B cell (primary cell): Measurements from ENCODE around the gene TBCCD1. TPM values are rescaled to one million over a fixed set of nuclear protein-coding genes. Genes with fewer than 3 reads are reported as not detected.

Experiments used
- ATAC-seq: fragments of 200-7000 bp; cut with Tn5 transposase; one replicate; pipeline ENCODE4 v1.10.0; 2021; ENCODE audit warnings: low read depth, mild to moderate bottlenecking, moderate number of reproducible peaks, moderate library complexity
- CTCF ChIA-PET: fragments of 350-600 bp; sonication (Branson Sonifier 250); formaldehyde crosslinking; loops from one replicate; lab custom pipeline; 2021; ENCODE audit warnings: antibody characterized with exemption, inconsistent platforms; lab: Charles Lee
- POLR2A ChIA-PET: fragments of 350-600 bp; sonication (Branson Sonifier 250); formaldehyde crosslinking; loops from one replicate; lab custom pipeline; 2021; ENCODE audit warnings: antibody characterized with exemption; lab: Charles Lee
- DNase-seq: peaks from one replicate; pipeline ENCODE4 v3.0.0; 2013
- H2AFZ ChIP-seq: 2 replicates; pipeline ENCODE4 v1.6.1; 2012; ENCODE audit warnings: mild to moderate bottlenecking, low read depth, low read length; ENCODE audit not compliant: insufficient read depth, poor library complexity, severe bottlenecking
- H3K27ac ChIP-seq, 2 donors: 1 replicate in 1 of 2; 2 replicates in 1 of 2; pipeline ENCODE4 v1.5.1; 2012 to 2013; ENCODE audit warnings: low read length in 2 of 2, mild to moderate bottlenecking in 2 of 2, moderate library complexity in 1 of 2
- H3K27me3 ChIP-seq, 4 experiments: fragments of 200-600 bp in 1 of 4; sonication (generic) in 1 of 4; replicated peaks in 1 of 4; 1 replicate in 2 of 4; 2 replicates in 2 of 4; pipeline versions ENCODE4 v1.6.1 to v1.7.0; 2013 to 2016; ENCODE audit warnings: low read length in 3 of 4, mild to moderate bottlenecking in 2 of 4, mixed read lengths in 1 of 4, moderate library complexity in 1 of 4; ENCODE audit not compliant: insufficient read depth in 4 of 4, control insufficient read depth in 3 of 4; ENCODE audit errors: control extremely low read depth in 1 of 4
- H3K36me3 ChIP-seq, 2 experiments: replicated peaks in 1 of 2; 1 replicate in 1 of 2; 2 replicates in 1 of 2; pipeline versions ENCODE4 v1.6.1 to v1.7.1; 2013; ENCODE audit warnings: low read length in 1 of 2; ENCODE audit not compliant: insufficient read depth in 2 of 2, control insufficient read depth in 1 of 2; ENCODE audit errors: control extremely low read depth in 1 of 2, extremely low read depth in 1 of 2
- H3K4me1 ChIP-seq, 2 donors: fragments of 200-600 bp in 1 of 2; sonication (generic) in 1 of 2; 1 replicate in 1 of 2; 2 replicates in 1 of 2; pipeline versions ENCODE4 v1.5.1 to v1.6.1; 2013 to 2017; ENCODE audit warnings: low read length in 2 of 2; ENCODE audit not compliant: control insufficient read depth in 2 of 2, insufficient read depth in 2 of 2
- H3K4me2 ChIP-seq: replicated peaks from 2 replicates; pipeline ENCODE3; 2012; ENCODE audit warnings: mild to moderate bottlenecking, low read depth, low read length; ENCODE audit not compliant: poor library complexity, severe bottlenecking
- H3K4me3 ChIP-seq, 5 experiments: fragments of 200-600 bp in 1 of 5; sonication (generic) in 1 of 5; 1 replicate in 3 of 5; 2 replicates in 2 of 5; pipeline versions ENCODE4 v1.5.1 to v1.7.0; 2011 to 2016; ENCODE audit warnings: low read length in 4 of 5, mild to moderate bottlenecking in 4 of 5, low read depth in 2 of 5, control low read depth in 1 of 5, moderate library complexity in 1 of 5; ENCODE audit not compliant: insufficient read depth in 1 of 5; ENCODE audit errors: control extremely low read depth in 1 of 5, extremely low read depth in 1 of 5
- H3K79me2 ChIP-seq: fragments of 200-600 bp; sonication (generic); one replicate; pipeline ENCODE4 v1.6.0; 2016; ENCODE audit warnings: low read length; ENCODE audit not compliant: control insufficient read depth, insufficient read depth
- H3K9ac ChIP-seq: fragments of 200-600 bp; sonication (generic); 2 replicates; pipeline ENCODE4 v1.6.1; 2017; ENCODE audit warnings: mild to moderate bottlenecking, low read length, moderate library complexity
- H3K9me3 ChIP-seq, 3 donors: one replicate each; pipeline versions ENCODE4 v1.6.1 to v1.7.1; 2013; ENCODE audit warnings: low read length in 2 of 3; ENCODE audit not compliant: control insufficient read depth in 2 of 3, insufficient read depth in 1 of 3; ENCODE audit errors: control extremely low read depth in 1 of 3
- H4K20me1 ChIP-seq: 2 replicates; pipeline ENCODE4 v1.6.0; 2012; ENCODE audit warnings: mild to moderate bottlenecking, low read length; ENCODE audit not compliant: insufficient read depth, control insufficient read depth, poor library complexity, severe bottlenecking
- H3K27ac Mint-ChIP-seq: one replicate; pipeline ENCODE4 v1.8.0; 2021; ENCODE audit warnings: mixed read lengths
- H3K27me3 Mint-ChIP-seq: one replicate; pipeline ENCODE4 v1.8.0; 2021; ENCODE audit warnings: mixed read lengths
- H3K4me1 Mint-ChIP-seq: one replicate; pipeline ENCODE4 v1.8.0; 2021; ENCODE audit warnings: mixed read lengths
- H3K4me3 Mint-ChIP-seq: one replicate; pipeline ENCODE4 v1.8.0; 2021; ENCODE audit warnings: mixed read lengths
- H3K9me3 Mint-ChIP-seq: one replicate; pipeline ENCODE4 v1.8.0; 2022; ENCODE audit warnings: mixed read lengths; ENCODE audit not compliant: insufficient read depth
- CTCF ChIP-seq: fragments of 200-600 bp; IDR thresholded peaks from one replicate; pipeline ENCODE4 v1.8.0; 2022; ENCODE audit warnings: antibody characterized with exemption, mild to moderate bottlenecking
- EZH2 ChIP-seq: IDR thresholded peaks from 2 replicates; pipeline ENCODE4 v1.6.1; 2012; ENCODE audit warnings: borderline replicate concordance, low read depth, mild to moderate bottlenecking, moderate library complexity, low read length; ENCODE audit not compliant: insufficient read depth, poor library complexity, severe bottlenecking
- WGBS: methylation state at CpG from one replicate; pipeline ENCODE4 v1.1.5; 2013; ENCODE audit warnings: missing lambda C conversion rate; ENCODE audit not compliant: insufficient coverage; 5-methylcytosine and 5-hydroxymethylcytosine counted together
- intact Hi-C: fragments of 100-400 bp; cut with micrococcal nuclease; formaldehyde crosslinking; loops from one replicate; pipeline ENCODE4 v1.10.0; 2022
- polyA plus RNA-seq: library from polyadenylated mRNA; depleted of rRNA; stranded (reverse); fragments of >200 nt; gene quantifications from 2 replicates; pipeline ENCODE4 v1.2.3, GENCODE V29; 2012
- total RNA-seq, 2 donors: library from RNA; stranded (reverse); fragments of 120-200 nt in 1 of 2; gene quantifications; 1 replicate in 1 of 2; 2 replicates in 1 of 2; pipeline versions ENCODE4 v1.2.3 to v1.2.4, GENCODE V29; 2013 to 2022

Gene TBCCD1
- total and polyA plus RNA-seq, 2 donors (not counting 1 experiment from before 2014, with no cell fraction given): 15.9 to 17.3 TPM

- POLR2A ChIA-PET: no interaction called here
- no peaks in the 10 kb centered on the region for H3K4me1 Mint-ChIP-seq
These were observed 22.9 kb upstream of the TBCCD1 start for GRCh38 chr3:186589856-186590579.

More at GRCh38 chr3:186589856-186590579, 22.9 kb upstream of the TBCCD1 start:
- Histone ChIP-seq H3K27me3 (no peaks in the 10 kb centered on the region), H3K9me3 (no peaks in the 10 kb centered on the region), H4K20me1 (no peaks in the 10 kb centered on the region), H3K36me3 (peaks cover 9 to 11% of the 10 kb centered on the region in 2 experiments), H3K27ac (no peak overlapping the region), H3K79me2 (no peaks in the 10 kb centered on the region), H3K9ac (no peak overlapping the region), H3K4me1 (no peaks in the 10 kb centered on the region), H3K4me2 (no peak overlapping the region), H2AFZ (no peak overlapping the region), H3K4me3 (no peak overlapping the region)
- WGBS: 100% methylated on average over 1 of the region's 5 CpGs
- intact Hi-C loops: no loop called here
- no peak overlapping the region for H3K27ac Mint-ChIP-seq
- ATAC-seq (no peak), DNase-seq (no peak)
- no peak overlapping the region for H3K4me3 Mint-ChIP-seq
- CTCF ChIA-PET: interaction anchor here (1.7 to 2.1 kb wide), 2 partner anchors 25 to 646 kb away, joined by 3 to 9 read pairs; no protein-coding TSS in a partner anchor
- no peaks in the 10 kb centered on the region for H3K9me3 Mint-ChIP-seq
- H3K27me3 Mint-ChIP-seq: no peaks in the 10 kb centered on the region
- TF ChIP-seq EZH2: no peak
- no peak for TF ChIP-seq CTCF
